CD14-positive monocyte (primary cell): ENCODE results near the gene EDIL3. TPM values are rescaled to one million over a fixed set of nuclear protein-coding genes. Genes with fewer than 3 reads are reported as not detected.

Experiments
- DNase-seq, 3 donors: peaks; one replicate each; pipeline ENCODE4 v3.0.0-alpha.2; 2011 to 2022
- H2AFZ ChIP-seq: 2 replicates; pipeline ENCODE4 v1.6.0; 2012; ENCODE audit warnings: mild to moderate bottlenecking, low read depth, low read length, inconsistent platforms; ENCODE audit not compliant: insufficient read depth, poor library complexity, severe bottlenecking
- H3K27ac ChIP-seq, 2 donors: 1 replicate in 1 of 2; 2 replicates in 1 of 2; pipeline ENCODE4 v1.5.1; 2012 to 2013; ENCODE audit warnings: low read length in 2 of 2, control low read depth in 1 of 2, inconsistent platforms in 1 of 2, low read depth in 1 of 2, mild to moderate bottlenecking in 1 of 2
- H3K27me3 ChIP-seq, 2 donors: one replicate each; pipeline versions ENCODE4 v1.6.0 to v1.6.1; 2011 to 2013; ENCODE audit warnings: low read length in 2 of 2; ENCODE audit not compliant: control insufficient read depth in 2 of 2, insufficient read depth in 2 of 2
- H3K36me3 ChIP-seq, 2 donors: replicated peaks in 1 of 2; 1 replicate in 1 of 2; 2 replicates in 1 of 2; pipeline versions ENCODE4 v1.5.1 to v1.6.1; 2012 to 2013; ENCODE audit warnings: low read length in 2 of 2, control low read depth in 1 of 2, inconsistent platforms in 1 of 2, mild to moderate bottlenecking in 1 of 2; ENCODE audit not compliant: insufficient read depth in 2 of 2, control insufficient read depth in 1 of 2
- H3K4me1 ChIP-seq, 2 donors: 1 replicate in 1 of 2; 2 replicates in 1 of 2; pipeline versions ENCODE4 v1.5.1 to v1.6.1; 2012 to 2013; ENCODE audit warnings: low read length in 2 of 2, control low read depth in 1 of 2, inconsistent platforms in 1 of 2, mild to moderate bottlenecking in 1 of 2, moderate library complexity in 1 of 2; ENCODE audit not compliant: insufficient read depth in 2 of 2, control insufficient read depth in 1 of 2
- H3K4me2 ChIP-seq: replicated peaks from 2 replicates; pipeline ENCODE3; 2012; ENCODE audit warnings: low read length, moderate library complexity, mild to moderate bottlenecking; ENCODE audit not compliant: poor library complexity, severe bottlenecking; ENCODE audit errors: extremely low read depth
- H3K4me3 ChIP-seq, 3 experiments: fragments of 200-600 bp in 1 of 3; sonication (generic) in 1 of 3; replicated peaks in 1 of 3; 1 replicate in 2 of 3; 2 replicates in 1 of 3; pipeline ENCODE4 v1.5.1; 2011 to 2013; ENCODE audit warnings: low read length in 3 of 3, mild to moderate bottlenecking in 3 of 3, control low read depth in 2 of 3, low read depth in 2 of 3, inconsistent platforms in 1 of 3, moderate library complexity in 1 of 3
- H3K79me2 ChIP-seq: 2 replicates; pipeline ENCODE4 v1.6.0; 2012; ENCODE audit warnings: mild to moderate bottlenecking, control low read depth, inconsistent platforms, low read length, moderate library complexity; ENCODE audit not compliant: insufficient read depth
- H3K9ac ChIP-seq: 2 replicates; pipeline ENCODE4 v1.6.0; 2017; ENCODE audit warnings: low read length, mild to moderate bottlenecking; ENCODE audit not compliant: insufficient read depth, poor library complexity, severe bottlenecking
- H3K9me3 ChIP-seq, 2 donors: replicated peaks in 1 of 2; 1 replicate in 1 of 2; 2 replicates in 1 of 2; pipeline versions ENCODE4 v1.5.1 to v1.6.1; 2012 to 2013; ENCODE audit warnings: low read length in 2 of 2, control low read depth in 1 of 2; ENCODE audit not compliant: control insufficient read depth in 1 of 2, insufficient read depth in 1 of 2
- H4K20me1 ChIP-seq: 2 replicates; pipeline ENCODE4 v1.6.0; 2012; ENCODE audit warnings: mild to moderate bottlenecking, low read length, control low read depth, moderate library complexity; ENCODE audit not compliant: insufficient read depth
- H3K27ac Mint-ChIP-seq, 7 donors: one replicate each; pipeline ENCODE4 v1.8.0; 2020; ENCODE audit warnings: mild to moderate bottlenecking in 7 of 7, mixed read lengths in 7 of 7, moderate library complexity in 6 of 7, inconsistent platforms in 2 of 7
- H3K27me3 Mint-ChIP-seq, 3 donors: one replicate each; pipeline ENCODE4 v1.8.0; 2021 to 2022; ENCODE audit warnings: low read depth in 3 of 3, mild to moderate bottlenecking in 3 of 3, mixed read lengths in 3 of 3, moderate library complexity in 3 of 3, inconsistent platforms in 1 of 3
- H3K36me3 Mint-ChIP-seq, 2 donors: one replicate each; pipeline ENCODE4 v1.8.0; 2020; ENCODE audit warnings: mixed read lengths in 2 of 2, inconsistent platforms in 1 of 2, mild to moderate bottlenecking in 1 of 2
- H3K4me1 Mint-ChIP-seq: one replicate; pipeline ENCODE4 v1.8.0; 2020; ENCODE audit warnings: mild to moderate bottlenecking, mixed read lengths
- H3K4me3 Mint-ChIP-seq, 2 donors: one replicate each; pipeline ENCODE4 v1.8.0; 2020; ENCODE audit warnings: mild to moderate bottlenecking in 2 of 2, mixed read lengths in 2 of 2, moderate library complexity in 1 of 2
- H3K9me3 Mint-ChIP-seq, 7 donors: one replicate each; pipeline ENCODE4 v1.8.0; 2020 to 2022; ENCODE audit warnings: mixed read lengths in 7 of 7, mild to moderate bottlenecking in 6 of 7, moderate library complexity in 6 of 7, inconsistent platforms in 2 of 7
- WGBS: methylation state at CpG from one replicate; pipeline ENCODE4 v1.1.5; 2013; ENCODE audit warnings: missing lambda C conversion rate; ENCODE audit not compliant: insufficient coverage; 5-methylcytosine and 5-hydroxymethylcytosine counted together
- intact Hi-C, 2 donors: fragments of 100-400 bp; cut with micrococcal nuclease; formaldehyde crosslinking; loops; one replicate each; pipeline versions ENCODE4 v1.15.0 to v1.15.1; 2023
- polyA plus RNA-seq, 3 donors: library from polyadenylated mRNA; depleted of rRNA in 1 of 3; unstranded in 2 of 3; stranded (reverse) in 1 of 3; fragments of 300-500 nt in 2 of 3; fragments of >200 nt in 1 of 3; fragmentation: Illumina TruSeq in 2 of 3; gene quantifications; 1 replicate in 2 of 3; 2 replicates in 1 of 3; pipeline ENCODE4 v1.2.3, GENCODE V29; 2012 to 2021
- TF ChIP-seq, protein P1 (sequence below): fragments of 200-600 bp; IDR thresholded peaks from one replicate; pipeline ENCODE4 v1.8.0; 2022; ENCODE audit warnings: antibody characterized with exemption, mild to moderate bottlenecking

Gene EDIL3
- polyA plus RNA-seq, 3 donors, result 0.09 TPM; not detected in 2

GRCh38 chr5:84360056-84360455 lies 24.6 kb downstream of the EDIL3 start:
- TF ChIP-seq, protein P1, sequence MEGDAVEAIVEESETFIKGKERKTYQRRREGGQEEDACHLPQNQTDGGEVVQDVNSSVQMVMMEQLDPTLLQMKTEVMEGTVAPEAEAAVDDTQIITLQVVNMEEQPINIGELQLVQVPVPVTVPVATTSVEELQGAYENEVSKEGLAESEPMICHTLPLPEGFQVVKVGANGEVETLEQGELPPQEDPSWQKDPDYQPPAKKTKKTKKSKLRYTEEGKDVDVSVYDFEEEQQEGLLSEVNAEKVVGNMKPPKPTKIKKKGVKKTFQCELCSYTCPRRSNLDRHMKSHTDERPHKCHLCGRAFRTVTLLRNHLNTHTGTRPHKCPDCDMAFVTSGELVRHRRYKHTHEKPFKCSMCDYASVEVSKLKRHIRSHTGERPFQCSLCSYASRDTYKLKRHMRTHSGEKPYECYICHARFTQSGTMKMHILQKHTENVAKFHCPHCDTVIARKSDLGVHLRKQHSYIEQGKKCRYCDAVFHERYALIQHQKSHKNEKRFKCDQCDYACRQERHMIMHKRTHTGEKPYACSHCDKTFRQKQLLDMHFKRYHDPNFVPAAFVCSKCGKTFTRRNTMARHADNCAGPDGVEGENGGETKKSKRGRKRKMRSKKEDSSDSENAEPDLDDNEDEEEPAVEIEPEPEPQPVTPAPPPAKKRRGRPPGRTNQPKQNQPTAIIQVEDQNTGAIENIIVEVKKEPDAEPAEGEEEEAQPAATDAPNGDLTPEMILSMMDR, result no peak
- no CpG with 5 or more reads among the region's 3 CpGs for WGBS
- intact Hi-C loops, result no loop called here

DNA sequence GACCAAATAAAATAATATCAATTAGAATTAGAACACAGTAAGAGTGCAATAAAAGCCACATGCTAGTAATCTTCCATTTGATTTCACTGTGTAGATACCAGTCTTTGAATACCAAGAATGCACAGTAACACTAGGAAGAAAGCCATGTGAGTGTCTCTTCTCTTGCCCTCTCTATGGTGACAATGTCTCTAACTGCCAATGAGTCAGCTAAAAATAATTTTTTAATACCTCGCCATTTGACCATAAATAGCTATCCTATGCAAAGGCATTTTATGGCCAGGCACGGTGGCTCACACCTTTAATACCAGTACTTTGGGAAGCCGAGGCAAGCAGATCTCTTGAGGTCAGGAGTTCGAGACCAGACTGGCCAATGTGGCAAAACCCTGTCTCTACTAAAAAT lies 30.6 kb downstream of the EDIL3 start:
- intact Hi-C loops, result no loop called here
- no peak overlapping the region for H3K27ac ChIP-seq
- WGBS, result 65% methylated on average over 4 of the region's 4 CpGs
- no peak overlapping the region for H3K4me2 ChIP-seq
- H3K9me3 Mint-ChIP-seq, result peaks cover 0 to 5% (median 0%) of the 10 kb centered on the region in 7 donors
- H3K27me3 Mint-ChIP-seq, result no peaks in the 10 kb centered on the region
- no peaks in the 10 kb centered on the region for H3K36me3 Mint-ChIP-seq
- TF ChIP-seq, protein P1, result no peak
- no peaks in the 10 kb centered on the region for H3K27me3 ChIP-seq
- H3K4me3 ChIP-seq, result no peak overlapping the region
- no peaks in the 10 kb centered on the region for H3K79me2 ChIP-seq
- no peak overlapping the region for H2AFZ ChIP-seq
- no peaks in the 10 kb centered on the region for H3K36me3 ChIP-seq
- DNase-seq, result no peak
- no peaks in the 10 kb centered on the region for H3K4me1 ChIP-seq
- no peaks in the 10 kb centered on the region for H4K20me1 ChIP-seq
- no peak overlapping the region for H3K27ac Mint-ChIP-seq
- no peaks in the 10 kb centered on the region for H3K4me1 Mint-ChIP-seq
- H3K4me3 Mint-ChIP-seq, result no peak overlapping the region
- H3K9me3 ChIP-seq, result no peaks in the 10 kb centered on the region
- H3K9ac ChIP-seq, result no peak overlapping the region

More at GRCh38 chr5:84360056-84360455, 24.6 kb downstream of the EDIL3 start:
- no peak overlapping the region for H3K4me3 Mint-ChIP-seq
- H3K36me3 Mint-ChIP-seq, result no peaks in the 10 kb centered on the region
- no peaks in the 10 kb centered on the region for H3K36me3 ChIP-seq
- no peak overlapping the region for H3K27ac Mint-ChIP-seq
- no peak overlapping the region for H2AFZ ChIP-seq
- no peak overlapping the region for H3K4me3 ChIP-seq
- no peak overlapping the region for H3K4me2 ChIP-seq
- H3K27me3 Mint-ChIP-seq, result peaks cover 0 to 1% (median 0%) of the 10 kb centered on the region in 3 donors
- peaks cover 0 to 3% (median 0%) of the 10 kb centered on the region in 7 donors for H3K9me3 Mint-ChIP-seq
- no peak overlapping the region for H3K9ac ChIP-seq
- H3K79me2 ChIP-seq, result no peaks in the 10 kb centered on the region
- H3K4me1 Mint-ChIP-seq, result no peaks in the 10 kb centered on the region
- H4K20me1 ChIP-seq, result no peaks in the 10 kb centered on the region
- H3K4me1 ChIP-seq, result no peaks in the 10 kb centered on the region
- DNase-seq, result no peak
- H3K9me3 ChIP-seq, result no peaks in the 10 kb centered on the region
- H3K27ac ChIP-seq, result no peak overlapping the region
- no peaks in the 10 kb centered on the region for H3K27me3 ChIP-seq
